Epithelial cell of esophagus (primary cell): Measurements from ENCODE around the gene PAX6.

Experiments used
- DNase-seq: peaks from one replicate; pipeline ENCODE4 v3.0.0; 2010; ENCODE audit warnings: low read depth
- H3K4me3 ChIP-seq: 2 replicates; pipeline ENCODE4 v1.5.1; 2011; ENCODE audit warnings: mild to moderate bottlenecking, low read length, control low read depth
- TF ChIP-seq, protein P1 (sequence below): IDR thresholded peaks from 2 replicates; pipeline ENCODE4 v1.5.1; 2011; ENCODE audit warnings: low read depth, mild to moderate bottlenecking, low read length, control low read depth, inconsistent platforms; ENCODE audit not compliant: insufficient read depth; ENCODE audit errors: missing control alignments

PAX6 gene

DNA sequence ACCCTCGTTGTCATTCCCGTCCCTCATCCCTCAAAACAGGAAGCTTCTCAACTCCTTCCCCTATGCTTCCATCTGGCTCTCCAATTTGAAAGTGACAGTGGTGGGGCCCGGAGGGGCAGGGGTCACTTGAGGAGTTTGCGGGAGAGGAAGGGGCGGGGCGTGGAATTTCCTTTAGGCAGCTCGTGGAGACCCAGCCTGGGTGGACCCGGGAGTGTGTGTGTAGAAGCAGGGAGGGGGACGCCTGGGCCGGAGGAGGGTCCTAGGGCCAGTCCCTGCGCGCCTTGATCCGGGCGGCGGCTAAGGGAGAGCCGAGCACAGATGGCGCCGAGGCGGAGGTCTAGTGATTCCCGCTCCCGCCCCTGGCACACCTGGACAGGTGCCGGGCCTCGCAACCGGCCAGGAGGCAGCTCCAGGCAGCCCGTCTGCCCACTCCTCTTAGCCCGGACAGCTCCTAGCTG, 7.8 kb upstream of the PAX6 start:
- TF ChIP-seq, protein P1, sequence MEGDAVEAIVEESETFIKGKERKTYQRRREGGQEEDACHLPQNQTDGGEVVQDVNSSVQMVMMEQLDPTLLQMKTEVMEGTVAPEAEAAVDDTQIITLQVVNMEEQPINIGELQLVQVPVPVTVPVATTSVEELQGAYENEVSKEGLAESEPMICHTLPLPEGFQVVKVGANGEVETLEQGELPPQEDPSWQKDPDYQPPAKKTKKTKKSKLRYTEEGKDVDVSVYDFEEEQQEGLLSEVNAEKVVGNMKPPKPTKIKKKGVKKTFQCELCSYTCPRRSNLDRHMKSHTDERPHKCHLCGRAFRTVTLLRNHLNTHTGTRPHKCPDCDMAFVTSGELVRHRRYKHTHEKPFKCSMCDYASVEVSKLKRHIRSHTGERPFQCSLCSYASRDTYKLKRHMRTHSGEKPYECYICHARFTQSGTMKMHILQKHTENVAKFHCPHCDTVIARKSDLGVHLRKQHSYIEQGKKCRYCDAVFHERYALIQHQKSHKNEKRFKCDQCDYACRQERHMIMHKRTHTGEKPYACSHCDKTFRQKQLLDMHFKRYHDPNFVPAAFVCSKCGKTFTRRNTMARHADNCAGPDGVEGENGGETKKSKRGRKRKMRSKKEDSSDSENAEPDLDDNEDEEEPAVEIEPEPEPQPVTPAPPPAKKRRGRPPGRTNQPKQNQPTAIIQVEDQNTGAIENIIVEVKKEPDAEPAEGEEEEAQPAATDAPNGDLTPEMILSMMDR: no peak
- no peak overlapping the region for H3K4me3 ChIP-seq
- no peak for DNase-seq

DNA sequence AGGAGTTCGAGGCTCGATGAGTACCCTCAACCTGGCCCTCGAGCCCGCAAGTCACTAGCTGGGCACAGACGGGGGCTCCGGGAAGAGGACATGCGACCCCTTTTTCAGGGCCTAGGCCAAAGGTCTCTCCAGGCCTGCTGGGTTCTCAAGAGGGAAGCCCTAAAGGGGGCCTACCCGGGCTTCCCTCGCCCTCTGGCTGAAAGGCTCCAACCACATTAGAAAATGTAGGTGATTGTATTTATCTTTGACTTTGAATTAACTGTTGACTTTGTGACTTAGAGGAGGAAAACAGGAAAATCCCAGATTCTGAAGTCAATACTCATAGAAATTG, 7.3 kb upstream of the PAX6 start:
- TF ChIP-seq, protein P1: no peak
- DNase-seq: no peak
- no peak overlapping the region for H3K4me3 ChIP-seq

DNA sequence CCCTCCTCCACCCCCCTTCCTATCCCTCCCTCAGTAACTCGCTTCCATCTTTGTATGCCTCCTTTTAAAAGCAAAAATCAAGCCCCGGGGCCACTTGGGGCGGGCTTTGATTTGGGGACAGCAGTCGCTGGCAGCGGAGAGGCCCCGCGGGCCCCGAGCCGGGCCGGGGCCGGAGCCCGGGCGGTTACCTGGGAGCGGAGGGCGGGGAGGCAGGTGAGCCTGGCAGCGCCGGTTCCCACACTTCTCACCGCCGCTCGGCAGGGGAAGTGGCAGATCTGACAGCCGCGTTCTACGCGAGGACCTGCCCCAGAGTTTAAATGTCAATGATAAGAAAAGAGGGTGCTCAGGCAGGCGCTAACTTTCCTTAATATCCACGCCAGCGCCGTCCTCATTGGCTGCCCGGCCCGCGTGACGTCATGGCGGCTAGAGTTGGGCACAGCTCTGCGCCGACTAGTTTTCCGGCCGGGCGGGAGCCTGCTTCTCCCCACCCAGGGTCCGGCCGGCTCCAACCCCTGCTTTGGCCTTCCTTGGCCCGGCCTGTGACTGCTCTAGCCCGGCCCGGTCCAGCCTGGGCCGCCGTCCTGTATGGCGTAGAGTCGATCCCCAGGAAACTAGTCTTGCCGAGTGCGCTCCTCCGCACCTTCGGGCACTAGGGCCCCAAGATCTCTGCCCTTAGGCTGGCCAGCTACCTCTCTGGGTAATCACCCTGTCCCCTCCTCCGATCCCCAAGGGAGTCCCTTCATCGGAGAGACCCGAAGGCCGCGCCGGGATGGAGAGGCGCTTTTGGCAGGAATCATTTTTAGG, 6.7 kb upstream of the PAX6 start:
- TF ChIP-seq, protein P1: no peak
- DNase-seq: no peak
- H3K4me3 ChIP-seq: no peak overlapping the region

DNA sequence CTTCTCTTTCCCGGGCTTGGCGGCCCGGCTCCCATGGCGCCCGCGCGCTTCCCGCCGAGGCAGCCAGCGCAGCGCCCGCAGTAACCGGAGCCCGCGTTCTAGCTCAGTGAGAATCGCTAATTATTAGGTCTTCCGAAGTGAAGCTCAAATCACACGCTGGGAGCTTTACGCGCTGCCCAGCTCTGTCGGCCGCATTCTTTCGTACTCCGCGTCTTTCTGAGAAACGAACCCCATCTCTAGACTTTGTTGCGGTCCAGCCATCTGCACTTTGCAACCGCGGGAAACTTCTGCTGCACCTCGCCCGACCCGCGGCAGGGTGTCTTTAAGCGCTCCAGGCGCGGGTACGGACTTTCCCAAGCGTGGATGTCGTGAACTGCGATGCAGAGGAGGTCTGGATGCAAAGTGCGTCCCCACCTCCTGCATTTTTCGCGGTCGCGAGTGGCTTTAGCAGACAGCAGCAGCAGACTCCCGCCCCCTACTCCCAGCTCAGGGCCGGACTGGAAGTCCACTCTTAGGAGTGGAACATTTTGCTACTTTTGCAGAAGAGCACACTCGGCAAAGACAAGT, 6.0 kb upstream of the PAX6 start:
- H3K4me3 ChIP-seq: no peak overlapping the region
- DNase-seq: no peak
- TF ChIP-seq, protein P1: no peak

DNA sequence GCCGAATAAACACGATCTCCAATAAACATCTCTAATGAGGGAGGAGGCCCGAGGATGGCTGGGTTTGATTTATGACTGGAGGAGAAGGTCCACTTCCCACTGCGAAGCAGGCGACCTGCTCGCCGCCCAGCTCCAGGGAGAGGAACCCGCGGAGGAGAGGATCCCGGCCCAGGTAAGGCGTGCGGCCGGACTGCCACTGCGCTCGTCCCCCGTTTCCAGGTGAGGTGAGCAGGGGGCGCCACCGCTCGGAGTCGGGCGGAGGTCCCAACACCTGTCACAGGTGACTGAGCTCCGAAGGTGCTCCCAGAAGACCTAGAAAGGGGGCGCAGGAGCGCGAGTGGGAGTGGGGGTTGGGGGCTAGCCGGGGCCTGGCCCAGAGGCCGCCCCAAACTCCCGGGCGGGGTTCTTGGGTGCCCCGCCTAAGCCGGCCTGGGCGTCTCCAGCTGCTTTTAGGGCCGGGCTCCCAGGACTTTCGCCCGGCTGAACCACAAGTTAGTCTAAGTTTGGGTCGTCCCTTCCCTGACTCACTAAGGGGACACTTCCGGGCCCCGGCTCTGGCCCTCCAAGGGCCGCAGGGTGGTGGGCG, 5.4 kb upstream of the PAX6 start:
- TF ChIP-seq, protein P1: no peak
- no peak overlapping the region for H3K4me3 ChIP-seq
- no peak for DNase-seq

DNA sequence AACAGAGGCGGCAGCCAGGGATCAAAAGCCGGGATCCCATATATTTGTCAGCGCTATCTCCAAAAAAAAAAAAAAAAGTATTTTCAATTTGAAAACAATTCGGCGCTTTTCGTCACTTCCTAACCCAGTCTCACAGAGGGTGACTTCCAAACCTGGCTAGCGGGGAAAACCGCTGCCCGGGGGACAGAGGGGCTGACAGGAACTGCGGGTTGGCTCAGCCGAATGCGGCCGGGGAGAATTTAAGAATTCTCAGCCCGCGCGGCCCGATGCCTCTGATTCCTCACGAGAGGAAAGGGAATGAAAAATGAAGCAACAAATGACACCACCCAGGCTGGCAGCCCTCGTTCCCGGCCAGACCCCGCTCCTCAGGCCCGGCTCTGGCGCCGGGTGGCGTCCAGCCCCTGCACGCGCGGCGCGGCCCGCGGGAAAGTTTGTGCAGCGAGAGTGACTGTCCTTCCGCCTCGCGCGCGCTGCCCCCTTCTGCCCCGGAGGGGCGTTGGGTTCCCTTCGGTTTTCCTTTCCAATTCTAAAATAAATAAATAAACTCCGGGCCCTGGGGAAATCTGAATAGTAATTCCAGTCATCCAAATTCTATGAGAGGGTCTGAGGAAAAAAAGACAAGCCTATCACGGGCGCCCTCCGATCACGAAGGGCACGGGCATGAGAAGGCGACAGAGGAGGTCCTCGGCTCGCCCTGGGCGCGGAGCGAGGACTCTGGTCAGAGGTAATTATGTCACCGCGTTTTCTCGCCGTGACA, 4.8 kb upstream of the PAX6 start:
- DNase-seq: no peak
- TF ChIP-seq, protein P1: no peak
- no peak overlapping the region for H3K4me3 ChIP-seq
